MM.1S (cell line): ENCODE measurements around the gene ADCY2.

ENCODE experiments used
- DNase-seq: peaks from one replicate; pipeline ENCODE4 v3.0.0-alpha.2; 2015
- H2AFZ ChIP-seq: fragments of 300-600 bp; sonication (generic); 2 replicates; pipeline ENCODE4 v1.6.0; 2016; ENCODE audit warnings: antibody characterized with exemption, low read length
- H3F3A ChIP-seq: fragments of 300-600 bp; sonication (generic); 2 replicates; pipeline ENCODE4 v1.6.1; 2016; ENCODE audit warnings: mild to moderate bottlenecking, antibody characterized with exemption, low read length, moderate library complexity, mixed read lengths; ENCODE audit not compliant: insufficient read depth
- H3K27ac ChIP-seq: fragments of 300-600 bp; sonication (generic); 2 replicates; pipeline ENCODE4 v1.5.1; 2016; ENCODE audit warnings: mild to moderate bottlenecking, low read length
- H3K27me3 ChIP-seq: fragments of 300-600 bp; sonication (generic); replicated peaks from 2 replicates; pipeline ENCODE4 v1.6.0; 2016; ENCODE audit warnings: low read length; ENCODE audit not compliant: insufficient read depth
- H3K36me3 ChIP-seq: fragments of 300-600 bp; sonication (generic); replicated peaks from 2 replicates; pipeline ENCODE4 v1.6.1; 2016; ENCODE audit warnings: mild to moderate bottlenecking, low read length, mixed read lengths; ENCODE audit not compliant: insufficient read depth
- H3K4me1 ChIP-seq: fragments of 300-600 bp; sonication (generic); 2 replicates; pipeline ENCODE4 v1.6.1; 2016; ENCODE audit warnings: low read length, mixed read lengths
- H3K4me2 ChIP-seq: fragments of 300-600 bp; sonication (generic); 2 replicates; pipeline ENCODE4 v1.6.0; 2016; ENCODE audit warnings: low read depth, low read length
- H3K4me3 ChIP-seq: fragments of 300-600 bp; sonication (generic); 2 replicates; pipeline ENCODE4 v1.5.1; 2016; ENCODE audit warnings: low read length, mixed read lengths
- H3K79me2 ChIP-seq: fragments of 300-600 bp; sonication (generic); 2 replicates; pipeline ENCODE4 v1.6.1; 2016; ENCODE audit warnings: mixed run types, low read length, mixed read lengths
- H3K9ac ChIP-seq: fragments of 300-600 bp; sonication (generic); 2 replicates; pipeline ENCODE4 v1.6.1; 2016; ENCODE audit warnings: low read length, mixed read lengths
- H3K9me2 ChIP-seq: fragments of 300-600 bp; sonication (generic); replicated peaks from 2 replicates; pipeline ENCODE4 v1.6.1; 2016; ENCODE audit warnings: mild to moderate bottlenecking, low read length, mixed read lengths; ENCODE audit not compliant: insufficient read depth
- H3K9me3 ChIP-seq: fragments of 300-600 bp; sonication (generic); replicated peaks from 2 replicates; pipeline ENCODE4 v1.6.1; 2016; ENCODE audit warnings: mild to moderate bottlenecking, low read length, mixed read lengths; ENCODE audit not compliant: insufficient read depth
- H4K20me1 ChIP-seq: fragments of 300-600 bp; sonication (generic); 2 replicates; pipeline ENCODE4 v1.6.1; 2016; ENCODE audit warnings: mild to moderate bottlenecking, low read length, moderate library complexity, mixed read lengths; ENCODE audit not compliant: insufficient read depth
- EZH2 ChIP-seq: fragments of 300-600 bp; sonication (generic); optimal IDR thresholded peaks from 2 replicates; pipeline ENCODE3; 2017; ENCODE audit warnings: low read depth, mild to moderate bottlenecking, antibody characterized with exemption, low read length, mixed read lengths
- EZH2phosphoT487 ChIP-seq: fragments of 300-600 bp; sonication (generic); IDR thresholded peaks from 2 replicates; pipeline ENCODE4 v1.6.1; 2018; ENCODE audit warnings: antibody characterized with exemption, low read length
- TF ChIP-seq, protein P1 (sequence below): fragments of 300-600 bp; sonication (generic); IDR thresholded peaks from 2 replicates; pipeline ENCODE4 v1.5.1; 2016; ENCODE audit warnings: antibody characterized with exemption, low read length, mixed read lengths

ADCY2 gene

DNA sequence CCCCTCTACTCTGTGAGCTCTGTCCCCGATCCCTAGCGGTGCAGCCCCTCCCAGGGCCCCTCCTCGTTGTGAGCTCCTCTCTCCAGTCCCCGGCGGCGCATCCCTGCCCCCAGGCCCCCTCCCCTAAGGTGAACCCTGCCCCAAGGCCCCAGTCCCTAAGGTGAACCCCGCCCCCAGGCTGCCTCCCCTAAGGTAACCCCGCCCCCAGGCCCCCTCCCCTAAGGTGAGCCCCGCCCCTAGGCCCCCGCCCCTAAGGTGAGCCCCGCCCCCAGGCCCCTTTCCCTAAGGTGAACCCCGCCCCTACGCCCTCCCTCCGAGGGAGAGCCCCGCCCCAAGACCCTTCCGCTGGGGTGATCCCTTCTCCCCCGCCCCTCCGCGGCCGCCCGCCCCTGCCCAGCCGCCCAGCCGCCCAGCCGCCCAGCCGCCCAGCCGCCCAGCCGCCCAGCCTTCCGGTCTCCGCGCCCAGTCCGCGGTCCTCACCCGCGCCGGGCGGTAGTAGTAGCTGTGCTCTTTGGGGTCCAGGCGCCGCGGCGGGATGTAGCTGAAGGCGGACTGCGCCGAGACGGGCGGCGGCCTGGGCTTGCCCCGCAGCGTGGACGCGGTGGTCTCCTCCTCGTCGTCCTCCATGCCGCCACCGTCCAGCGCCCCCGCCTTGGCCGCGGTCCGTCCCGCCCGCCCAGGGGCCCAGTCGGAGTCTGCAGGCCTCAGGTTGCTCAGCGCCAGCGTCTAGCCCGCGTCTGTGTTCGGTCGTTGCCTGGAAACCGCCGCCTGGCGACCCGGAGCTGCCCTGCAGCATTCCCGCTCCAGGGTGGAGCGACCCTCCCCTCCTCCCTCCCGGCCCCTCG, 454.7 kb downstream of the ADCY2 start, which contains the start of gene CFAP90:
Gene CFAP90, minus strand, starts transcription at position 739 of the 845 bp plus-strand sequence. Its CDS starts 112 bp downstream, at position 627.
- Histone ChIP-seq H3K9ac (no peak within 1 kb of the TSS), H3K79me2 (no peaks in the 10 kb centered on the region), H3K27ac (no peak within 1 kb of the TSS), H3K36me3 (no peaks in the 10 kb centered on the region), H4K20me1 (no peaks in the 10 kb centered on the region), H3F3A (no peaks in the 10 kb centered on the region), H3K9me2 (no peaks in the 10 kb centered on the region), H2AFZ (no peak within 1 kb of the TSS), H3K9me3 (no peaks in the 10 kb centered on the region), H3K4me2 (peak within 1 kb of the TSS; percentile 32; the same call in 1 of the 2 replicates), H3K4me1 (no peaks in the 10 kb centered on the region), H3K4me3 (no peak within 1 kb of the TSS; the same call in 1 of the 2 replicates), H3K27me3 (no peaks in the 10 kb centered on the region)
- TF ChIP-seq, protein P1, sequence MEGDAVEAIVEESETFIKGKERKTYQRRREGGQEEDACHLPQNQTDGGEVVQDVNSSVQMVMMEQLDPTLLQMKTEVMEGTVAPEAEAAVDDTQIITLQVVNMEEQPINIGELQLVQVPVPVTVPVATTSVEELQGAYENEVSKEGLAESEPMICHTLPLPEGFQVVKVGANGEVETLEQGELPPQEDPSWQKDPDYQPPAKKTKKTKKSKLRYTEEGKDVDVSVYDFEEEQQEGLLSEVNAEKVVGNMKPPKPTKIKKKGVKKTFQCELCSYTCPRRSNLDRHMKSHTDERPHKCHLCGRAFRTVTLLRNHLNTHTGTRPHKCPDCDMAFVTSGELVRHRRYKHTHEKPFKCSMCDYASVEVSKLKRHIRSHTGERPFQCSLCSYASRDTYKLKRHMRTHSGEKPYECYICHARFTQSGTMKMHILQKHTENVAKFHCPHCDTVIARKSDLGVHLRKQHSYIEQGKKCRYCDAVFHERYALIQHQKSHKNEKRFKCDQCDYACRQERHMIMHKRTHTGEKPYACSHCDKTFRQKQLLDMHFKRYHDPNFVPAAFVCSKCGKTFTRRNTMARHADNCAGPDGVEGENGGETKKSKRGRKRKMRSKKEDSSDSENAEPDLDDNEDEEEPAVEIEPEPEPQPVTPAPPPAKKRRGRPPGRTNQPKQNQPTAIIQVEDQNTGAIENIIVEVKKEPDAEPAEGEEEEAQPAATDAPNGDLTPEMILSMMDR, result no peak
- TF ChIP-seq EZH2phosphoT487 (no peak), EZH2 (no peak)
- DNase-seq, result no peak

DNA sequence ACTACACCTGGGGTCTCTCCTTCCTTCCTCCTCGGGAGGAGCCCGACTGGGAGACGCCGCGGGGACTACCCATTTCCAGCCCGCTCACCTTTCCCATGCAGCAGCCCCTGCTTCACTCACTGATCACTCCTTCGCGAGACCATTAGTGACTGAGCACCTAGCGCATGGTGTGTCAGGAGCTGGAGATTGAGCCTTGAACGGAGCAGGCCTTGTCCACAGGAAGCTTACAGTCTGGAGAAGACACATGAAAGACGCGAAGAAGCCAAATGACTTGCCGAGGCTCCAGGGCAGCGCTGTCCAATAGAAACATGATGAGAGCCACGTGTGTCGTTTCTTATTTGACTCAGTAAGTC, 455.3 kb downstream of the ADCY2 start:
- Histone ChIP-seq H3K4me2 (peak overlapping the region; percentile 32; the same call in 1 of the 2 replicates), H3K4me1 (no peaks in the 10 kb centered on the region)

DNA sequence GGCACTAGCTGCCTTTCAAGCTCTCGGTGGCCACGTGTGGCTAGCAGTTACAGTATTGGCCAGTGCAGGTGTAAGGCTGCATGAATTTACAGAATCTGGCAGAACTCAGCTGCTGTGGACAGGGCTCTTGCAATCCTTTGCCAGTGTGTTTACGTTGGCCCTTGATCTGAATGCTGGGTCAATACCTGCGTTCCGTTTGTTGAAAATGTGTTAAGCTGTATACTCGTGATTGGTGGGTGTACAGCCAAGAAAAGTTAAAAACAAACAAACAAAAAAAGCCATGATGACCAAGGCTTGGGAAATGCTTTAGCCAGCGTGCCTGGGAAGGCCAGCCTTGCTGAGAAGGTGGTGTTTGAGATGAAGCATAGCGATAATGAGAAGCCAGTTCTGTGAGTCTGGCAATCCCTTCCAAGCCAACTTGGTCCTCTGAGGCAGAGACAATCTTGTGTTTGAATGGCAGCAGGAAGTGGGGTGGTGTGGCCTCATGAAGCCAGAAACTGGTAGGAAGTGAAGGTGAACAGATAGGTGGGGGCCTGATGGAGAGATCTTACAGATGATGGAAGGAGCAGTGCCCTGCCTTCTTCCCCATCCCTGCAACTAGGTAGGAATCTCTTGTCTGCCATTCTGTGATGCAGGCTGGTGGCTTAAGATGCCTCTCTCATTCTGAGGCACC, 455.8 kb downstream of the ADCY2 start:
- Histone ChIP-seq H3K27me3 (no peaks in the 10 kb centered on the region), H3K4me2 (no peak overlapping the region), H3F3A (no peaks in the 10 kb centered on the region), H3K79me2 (no peaks in the 10 kb centered on the region), H3K9me2 (no peaks in the 10 kb centered on the region), H3K36me3 (no peaks in the 10 kb centered on the region), H3K27ac (no peak overlapping the region), H4K20me1 (no peaks in the 10 kb centered on the region), H3K9ac (no peak overlapping the region), H3K9me3 (no peaks in the 10 kb centered on the region), H3K4me3 (no peak overlapping the region), H3K4me1 (no peaks in the 10 kb centered on the region), H2AFZ (no peak overlapping the region)
- TF ChIP-seq, protein P1, result no peak
- DNase-seq, result no peak

More for the DNA sequence above, 455.3 kb downstream of the ADCY2 start:
- TF ChIP-seq, protein P1, result no peak
- H4K20me1 ChIP-seq, result no peaks in the 10 kb centered on the region
- H3K9ac ChIP-seq, result no peak overlapping the region
- no peak overlapping the region for H3K4me3 ChIP-seq
- H3K79me2 ChIP-seq, result no peaks in the 10 kb centered on the region
- H3K9me2 ChIP-seq, result no peaks in the 10 kb centered on the region
- no peak overlapping the region for H3K27ac ChIP-seq
- no peaks in the 10 kb centered on the region for H3F3A ChIP-seq
- no peaks in the 10 kb centered on the region for H3K9me3 ChIP-seq
- H2AFZ ChIP-seq, result no peak overlapping the region
- no peaks in the 10 kb centered on the region for H3K36me3 ChIP-seq
- DNase-seq, result no peak
- no peaks in the 10 kb centered on the region for H3K27me3 ChIP-seq
